ENCODE measurements around the gene AR.

AR gene

DNA sequence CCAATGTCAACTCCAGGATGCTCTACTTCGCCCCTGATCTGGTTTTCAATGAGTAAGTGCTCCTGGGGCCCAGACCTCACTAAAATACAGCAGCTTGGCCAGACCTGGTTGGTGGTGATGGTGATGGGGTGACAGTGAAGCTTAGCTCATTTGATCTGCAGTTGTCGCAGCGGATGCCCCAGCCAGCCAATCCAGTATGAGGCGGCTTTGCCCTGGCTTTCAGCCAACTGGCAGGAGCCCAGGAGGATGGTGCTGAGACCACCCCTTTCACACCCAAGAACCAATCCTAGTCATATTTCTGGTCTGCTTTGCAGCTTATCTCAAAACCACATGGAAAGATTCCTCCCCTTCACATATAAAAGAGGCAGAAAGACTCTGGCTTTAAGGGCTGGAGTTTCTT is 173.8 kb downstream of the AR start:
- H3K36me3 ChIP-seq (ENCODE audit: insufficient read depth, low read depth, low read length), result 0 out of 2 replicates have a peak, but pooled peaks cover 3% of the 10 kb centered on the region
- H3K4me3 ChIP-seq (ENCODE audit: low read length), result no peak overlapping the region
- H3K27me3 ChIP-seq (ENCODE audit: insufficient read depth, low read length), result no peaks in the 10 kb centered on the region
- no peaks in the 10 kb centered on the region for H3K9me3 ChIP-seq (ENCODE audit: insufficient read depth, low read depth, low read length)
- no peak overlapping the region for H3K9ac ChIP-seq (ENCODE audit: low read depth, low read length)
- no peak overlapping the region for H3K27ac ChIP-seq (ENCODE audit: low read length)
- no peaks in the 10 kb centered on the region for H3K4me1 ChIP-seq (ENCODE audit: insufficient read depth, low read length)

DNA sequence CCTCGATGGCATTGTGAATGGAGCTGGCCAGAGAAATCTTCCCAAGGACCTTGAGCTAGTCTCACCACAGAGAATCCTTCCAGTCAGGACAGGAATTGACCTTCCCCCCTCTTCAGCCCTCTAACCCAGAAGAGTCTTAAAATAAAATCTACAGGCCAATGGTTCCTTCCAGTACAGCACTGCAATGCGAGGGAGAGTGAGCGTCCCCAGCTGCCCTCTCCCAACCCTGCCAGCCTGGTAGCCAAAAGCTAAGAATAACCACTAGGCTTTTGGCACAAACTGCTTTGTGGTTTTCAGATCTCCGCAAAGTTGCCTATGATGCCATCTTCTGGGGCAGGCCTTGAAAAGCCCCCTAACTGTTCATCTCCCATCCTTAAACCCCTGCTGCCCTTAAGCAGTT is 175.1 kb downstream of the AR start:
- Histone ChIP-seq H3K4me3 (ENCODE audit: low read length) (no peak overlapping the region), H3K27ac (ENCODE audit: low read length) (no peak overlapping the region), H3K4me1 (ENCODE audit: insufficient read depth, low read length) (no peaks in the 10 kb centered on the region), H3K9me3 (ENCODE audit: insufficient read depth, low read depth, low read length) (no peaks in the 10 kb centered on the region), H3K27me3 (ENCODE audit: insufficient read depth, low read length) (no peaks in the 10 kb centered on the region), H3K36me3 (ENCODE audit: insufficient read depth, low read depth, low read length) (peaks cover 11% of the 10 kb centered on the region; the same call in 1 of the 2 replicates), H3K9ac (ENCODE audit: low read depth, low read length) (no peak overlapping the region)

DNA sequence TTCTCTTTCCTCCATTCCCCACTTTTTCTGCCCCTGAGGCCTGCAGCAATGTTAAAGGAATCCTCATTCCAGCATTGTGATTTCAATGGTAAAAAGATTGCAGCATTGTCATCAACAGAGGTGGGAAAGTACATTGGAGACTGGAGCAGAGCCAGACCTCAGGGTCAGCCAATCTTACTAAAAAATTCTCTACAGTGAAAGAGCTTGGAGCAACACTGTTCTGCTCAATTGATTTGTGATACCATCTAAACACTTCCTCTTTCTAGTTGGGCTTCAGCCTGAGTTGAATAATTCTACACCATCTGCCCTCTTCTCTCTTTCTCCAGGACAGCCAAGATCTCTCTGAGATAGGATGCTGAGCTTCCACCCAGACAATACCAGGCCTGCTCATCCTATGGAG is 176.5 kb downstream of the AR start:
- Histone ChIP-seq H3K36me3 (ENCODE audit: insufficient read depth, low read depth, low read length) (peaks cover 13% of the 10 kb centered on the region; the same call in 1 of the 2 replicates), H3K9me3 (ENCODE audit: insufficient read depth, low read depth, low read length) (no peaks in the 10 kb centered on the region), H3K27ac (ENCODE audit: low read length) (no peak overlapping the region), H3K4me1 (ENCODE audit: insufficient read depth, low read length) (no peaks in the 10 kb centered on the region), H3K4me3 (ENCODE audit: low read length) (no peak overlapping the region), H3K27me3 (ENCODE audit: insufficient read depth, low read length) (no peaks in the 10 kb centered on the region), H3K9ac (ENCODE audit: low read depth, low read length) (no peak overlapping the region)

DNA sequence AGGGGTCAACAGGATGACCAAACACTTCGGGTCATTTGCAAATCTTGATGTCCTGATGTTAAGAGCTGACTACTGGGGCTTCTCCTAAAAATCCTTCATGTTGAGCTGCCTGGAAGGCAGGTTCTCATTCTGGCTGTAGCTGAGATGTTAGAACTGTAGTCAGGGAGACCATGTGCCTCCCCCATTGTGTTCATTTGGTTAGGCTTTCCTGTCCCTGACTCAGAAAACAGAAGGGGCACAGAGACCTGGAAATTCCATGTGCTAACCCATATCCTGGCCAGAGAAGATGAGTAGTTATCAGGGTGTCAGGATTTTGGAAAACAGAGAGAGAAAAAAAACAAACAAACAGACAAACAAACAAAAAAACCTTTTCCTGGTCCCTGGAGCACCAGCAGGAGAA is 177.5 kb downstream of the AR start:
- H3K9me3 ChIP-seq (ENCODE audit: insufficient read depth, low read depth, low read length), result no peaks in the 10 kb centered on the region
- H3K4me1 ChIP-seq (ENCODE audit: insufficient read depth, low read length), result no peaks in the 10 kb centered on the region
- no peak overlapping the region for H3K4me3 ChIP-seq (ENCODE audit: low read length)
- H3K36me3 ChIP-seq (ENCODE audit: insufficient read depth, low read depth, low read length), result peaks cover 13% of the 10 kb centered on the region; the same call in 1 of the 2 replicates
- H3K9ac ChIP-seq (ENCODE audit: low read depth, low read length), result no peak overlapping the region
- H3K27ac ChIP-seq (ENCODE audit: low read length), result no peak overlapping the region
- no peaks in the 10 kb centered on the region for H3K27me3 ChIP-seq (ENCODE audit: insufficient read depth, low read length)

DNA sequence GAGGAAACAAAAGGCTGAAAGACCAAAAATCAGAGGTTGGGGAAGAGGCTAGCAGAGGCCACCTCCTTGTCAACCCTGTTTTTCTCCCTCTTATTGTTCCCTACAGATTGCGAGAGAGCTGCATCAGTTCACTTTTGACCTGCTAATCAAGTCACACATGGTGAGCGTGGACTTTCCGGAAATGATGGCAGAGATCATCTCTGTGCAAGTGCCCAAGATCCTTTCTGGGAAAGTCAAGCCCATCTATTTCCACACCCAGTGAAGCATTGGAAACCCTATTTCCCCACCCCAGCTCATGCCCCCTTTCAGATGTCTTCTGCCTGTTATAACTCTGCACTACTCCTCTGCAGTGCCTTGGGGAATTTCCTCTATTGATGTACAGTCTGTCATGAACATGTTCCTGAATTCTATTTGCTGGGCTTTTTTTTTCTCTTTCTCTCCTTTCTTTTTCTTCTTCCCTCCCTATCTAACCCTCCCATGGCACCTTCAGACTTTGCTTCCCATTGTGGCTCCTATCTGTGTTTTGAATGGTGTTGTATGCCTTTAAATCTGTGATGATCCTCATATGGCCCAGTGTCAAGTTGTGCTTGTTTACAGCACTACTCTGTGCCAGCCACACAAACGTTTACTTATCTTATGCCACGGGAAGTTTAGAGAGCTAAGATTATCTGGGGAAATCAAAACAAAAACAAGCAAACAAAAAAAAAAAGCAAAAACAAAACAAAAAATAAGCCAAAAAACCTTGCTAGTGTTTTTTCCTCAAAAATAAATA is 179.9 kb downstream of the AR start:
- Histone ChIP-seq H3K27ac (ENCODE audit: low read length) (no peak overlapping the region), H3K4me1 (ENCODE audit: insufficient read depth, low read length) (no peaks in the 10 kb centered on the region)

DNA sequence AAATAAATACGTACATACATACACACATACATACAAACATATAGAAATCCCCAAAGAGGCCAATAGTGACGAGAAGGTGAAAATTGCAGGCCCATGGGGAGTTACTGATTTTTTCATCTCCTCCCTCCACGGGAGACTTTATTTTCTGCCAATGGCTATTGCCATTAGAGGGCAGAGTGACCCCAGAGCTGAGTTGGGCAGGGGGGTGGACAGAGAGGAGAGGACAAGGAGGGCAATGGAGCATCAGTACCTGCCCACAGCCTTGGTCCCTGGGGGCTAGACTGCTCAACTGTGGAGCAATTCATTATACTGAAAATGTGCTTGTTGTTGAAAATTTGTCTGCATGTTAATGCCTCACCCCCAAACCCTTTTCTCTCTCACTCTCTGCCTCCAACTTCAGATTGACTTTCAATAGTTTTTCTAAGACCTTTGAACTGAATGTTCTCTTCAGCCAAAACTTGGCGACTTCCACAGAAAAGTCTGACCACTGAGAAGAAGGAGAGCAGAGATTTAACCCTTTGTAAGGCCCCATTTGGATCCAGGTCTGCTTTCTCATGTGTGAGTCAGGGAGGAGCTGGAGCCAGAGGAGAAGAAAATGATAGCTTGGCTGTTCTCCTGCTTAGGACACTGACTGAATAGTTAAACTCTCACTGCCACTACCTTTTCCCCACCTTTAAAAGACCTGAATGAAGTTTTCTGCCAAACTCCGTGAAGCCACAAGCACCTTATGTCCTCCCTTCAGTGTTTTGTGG is 180.7 kb downstream of the AR start:
- H3K36me3 ChIP-seq (ENCODE audit: insufficient read depth, low read depth, low read length), result peaks cover 13% of the 10 kb centered on the region; the same call in 1 of the 2 replicates
- H3K4me1 ChIP-seq (ENCODE audit: insufficient read depth, low read length), result no peaks in the 10 kb centered on the region
- H3K4me3 ChIP-seq (ENCODE audit: low read length), result no peak overlapping the region
- no peaks in the 10 kb centered on the region for H3K27me3 ChIP-seq (ENCODE audit: insufficient read depth, low read length)
- no peak overlapping the region for H3K27ac ChIP-seq (ENCODE audit: low read length)
- H3K9me3 ChIP-seq (ENCODE audit: insufficient read depth, low read depth, low read length), result no peaks in the 10 kb centered on the region
- H3K9ac ChIP-seq (ENCODE audit: low read depth, low read length), result no peak overlapping the region

More for the DNA sequence above, 179.9 kb downstream of the AR start:
- Histone ChIP-seq H3K9me3 (ENCODE audit: insufficient read depth, low read depth, low read length) (no peaks in the 10 kb centered on the region), H3K9ac (ENCODE audit: low read depth, low read length) (no peak overlapping the region), H3K4me3 (ENCODE audit: low read length) (no peak overlapping the region), H3K27me3 (ENCODE audit: insufficient read depth, low read length) (no peaks in the 10 kb centered on the region), H3K36me3 (ENCODE audit: insufficient read depth, low read depth, low read length) (peaks cover 13% of the 10 kb centered on the region; the same call in 1 of the 2 replicates)

GRCh38 chrX:67725471-67725870 is 181.7 kb downstream of the AR start:
- H3K27me3 ChIP-seq (ENCODE audit: insufficient read depth, low read length), result no peaks in the 10 kb centered on the region
- no peaks in the 10 kb centered on the region for H3K9me3 ChIP-seq (ENCODE audit: insufficient read depth, low read depth, low read length)
- no peak overlapping the region for H3K9ac ChIP-seq (ENCODE audit: low read depth, low read length)
- H3K27ac ChIP-seq (ENCODE audit: low read length), result no peak overlapping the region
- no peaks in the 10 kb centered on the region for H3K4me1 ChIP-seq (ENCODE audit: insufficient read depth, low read length)
- H3K4me3 ChIP-seq (ENCODE audit: low read length), result no peak overlapping the region
- H3K36me3 ChIP-seq (ENCODE audit: insufficient read depth, low read depth, low read length), result peaks cover 13% of the 10 kb centered on the region; the same call in 1 of the 2 replicates

GRCh38 chrX:67726018-67726417 is 182.2 kb downstream of the AR start:
- no peak overlapping the region for H3K4me3 ChIP-seq (ENCODE audit: low read length)
- no peak overlapping the region for H3K27ac ChIP-seq (ENCODE audit: low read length)
- no peaks in the 10 kb centered on the region for H3K27me3 ChIP-seq (ENCODE audit: insufficient read depth, low read length)
- no peaks in the 10 kb centered on the region for H3K4me1 ChIP-seq (ENCODE audit: insufficient read depth, low read length)
- H3K36me3 ChIP-seq (ENCODE audit: insufficient read depth, low read depth, low read length), result peaks cover 13% of the 10 kb centered on the region; the same call in 1 of the 2 replicates
- H3K9ac ChIP-seq (ENCODE audit: low read depth, low read length), result no peak overlapping the region
- H3K9me3 ChIP-seq (ENCODE audit: insufficient read depth, low read depth, low read length), result no peaks in the 10 kb centered on the region

DNA sequence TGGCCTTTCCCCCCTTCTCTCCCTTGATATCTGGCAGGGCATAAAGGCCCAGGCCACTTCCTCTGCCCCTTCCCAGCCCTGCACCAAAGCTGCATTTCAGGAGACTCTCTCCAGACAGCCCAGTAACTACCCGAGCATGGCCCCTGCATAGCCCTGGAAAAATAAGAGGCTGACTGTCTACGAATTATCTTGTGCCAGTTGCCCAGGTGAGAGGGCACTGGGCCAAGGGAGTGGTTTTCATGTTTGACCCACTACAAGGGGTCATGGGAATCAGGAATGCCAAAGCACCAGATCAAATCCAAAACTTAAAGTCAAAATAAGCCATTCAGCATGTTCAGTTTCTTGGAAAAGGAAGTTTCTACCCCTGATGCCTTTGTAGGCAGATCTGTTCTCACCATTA is 183.8 kb downstream of the AR start:
- H3K9me3 ChIP-seq (ENCODE audit: insufficient read depth, low read depth, low read length), result no peaks in the 10 kb centered on the region
- no peak overlapping the region for H3K9ac ChIP-seq (ENCODE audit: low read depth, low read length)
- H3K4me1 ChIP-seq (ENCODE audit: insufficient read depth, low read length), result no peaks in the 10 kb centered on the region
- no peak overlapping the region for H3K27ac ChIP-seq (ENCODE audit: low read length)
- peaks cover 10% of the 10 kb centered on the region; the same call in 1 of the 2 replicates for H3K36me3 ChIP-seq (ENCODE audit: insufficient read depth, low read depth, low read length)
- no peak overlapping the region for H3K4me3 ChIP-seq (ENCODE audit: low read length)
- no peaks in the 10 kb centered on the region for H3K27me3 ChIP-seq (ENCODE audit: insufficient read depth, low read length)

- Histone ChIP-seq H3K27ac (ENCODE audit: low read length) (no peak overlapping the region), H3K27me3 (ENCODE audit: insufficient read depth, low read length) (no peaks in the 10 kb centered on the region), H3K9ac (ENCODE audit: low read depth, low read length) (no peak overlapping the region), H3K4me3 (ENCODE audit: low read length) (no peak overlapping the region), H3K9me3 (ENCODE audit: insufficient read depth, low read depth, low read length) (no peaks in the 10 kb centered on the region), H3K4me1 (ENCODE audit: insufficient read depth, low read length) (no peaks in the 10 kb centered on the region), H3K36me3 (ENCODE audit: insufficient read depth, low read depth, low read length) (no peaks in the 10 kb centered on the region)
Observed at GRCh38 chrX:67730296-67730695, 186.5 kb downstream of the AR start.

DNA sequence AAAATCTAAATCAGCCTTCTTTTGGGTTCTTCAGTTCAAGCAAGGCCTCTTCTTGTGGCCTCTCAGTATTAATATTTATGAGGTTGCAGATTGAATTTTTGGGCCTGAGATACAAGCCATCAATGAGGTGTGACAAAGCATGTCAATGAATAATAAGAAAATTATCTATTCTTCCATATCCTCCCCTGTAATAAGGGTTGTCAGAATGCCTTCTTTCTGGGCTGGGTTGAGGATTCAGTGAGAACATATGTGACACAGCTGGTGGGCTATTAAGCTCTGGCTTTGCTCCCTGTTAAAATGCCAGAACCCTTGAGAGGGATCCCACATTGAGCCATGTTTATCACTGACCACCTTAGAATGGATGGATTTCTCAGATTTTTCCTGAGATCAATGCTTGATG is 187.2 kb downstream of the AR start:
- Histone ChIP-seq H3K9me3 (ENCODE audit: insufficient read depth, low read depth, low read length) (no peaks in the 10 kb centered on the region), H3K4me1 (ENCODE audit: insufficient read depth, low read length) (no peaks in the 10 kb centered on the region)

DNA sequence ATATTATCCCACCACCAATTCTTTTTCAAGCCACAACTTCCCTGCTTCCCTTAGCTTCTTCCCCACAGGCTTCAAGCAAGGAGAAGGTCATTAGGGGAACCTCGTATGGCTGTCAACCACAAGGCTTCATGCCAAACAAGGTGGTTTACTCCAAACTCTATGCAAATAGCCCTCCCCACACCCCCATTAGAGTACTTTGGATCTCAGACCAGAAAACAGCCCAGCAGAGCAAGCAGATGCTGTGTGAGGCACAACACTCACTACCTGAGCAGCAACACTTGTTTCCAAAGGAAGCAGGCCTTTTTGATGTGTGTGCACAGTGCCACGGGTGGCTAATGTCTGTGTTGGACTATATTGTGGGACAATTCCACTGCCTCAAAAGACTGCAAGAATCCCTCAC is 189.0 kb downstream of the AR start:
- Histone ChIP-seq H3K9me3 (ENCODE audit: insufficient read depth, low read depth, low read length) (no peaks in the 10 kb centered on the region), H3K4me3 (ENCODE audit: low read length) (no peak overlapping the region), H3K9ac (ENCODE audit: low read depth, low read length) (no peak overlapping the region), H3K4me1 (ENCODE audit: insufficient read depth, low read length) (no peaks in the 10 kb centered on the region), H3K27ac (ENCODE audit: low read length) (no peak overlapping the region), H3K27me3 (ENCODE audit: insufficient read depth, low read length) (no peaks in the 10 kb centered on the region), H3K36me3 (ENCODE audit: insufficient read depth, low read depth, low read length) (no peaks in the 10 kb centered on the region)

More for the DNA sequence above, 187.2 kb downstream of the AR start:
- no peaks in the 10 kb centered on the region for H3K36me3 ChIP-seq (ENCODE audit: insufficient read depth, low read depth, low read length)
- no peak overlapping the region for H3K9ac ChIP-seq (ENCODE audit: low read depth, low read length)
- H3K27me3 ChIP-seq (ENCODE audit: insufficient read depth, low read length), result no peaks in the 10 kb centered on the region
- no peak overlapping the region for H3K27ac ChIP-seq (ENCODE audit: low read length)
- H3K4me3 ChIP-seq (ENCODE audit: low read length), result no peak overlapping the region
